BLaER1 (cell line): ENCODE measurements around the gene VWA2.
A peak's percentile ranks its signal among the peaks of the same experiment; 100 is the strongest.

Experiments
- H3K27ac ChIP-seq: shearing (Covaris generic); formaldehyde crosslinking; 2 replicates; pipeline ENCODE4 v1.8.1; 2022
- H3K27me3 ChIP-seq: shearing (Covaris generic); formaldehyde crosslinking; 2 replicates; pipeline ENCODE4 v1.8.1; 2022
- H3K36me3 ChIP-seq: shearing (Covaris generic); formaldehyde crosslinking; 2 replicates; pipeline ENCODE4 v1.8.1; 2022
- H3K4me1 ChIP-seq: shearing (Covaris generic); formaldehyde crosslinking; 2 replicates; pipeline ENCODE4 v1.8.1; 2022
- H3K4me2 ChIP-seq: shearing (Covaris generic); formaldehyde crosslinking; 2 replicates; pipeline ENCODE4 v1.8.1; 2022
- H3K4me3 ChIP-seq: shearing (Covaris generic); formaldehyde crosslinking; 2 replicates; pipeline ENCODE4 v1.8.1; 2022
- H3K9ac ChIP-seq: shearing (Covaris generic); formaldehyde crosslinking; 2 replicates; pipeline ENCODE4 v1.8.1; 2022
- H3K9me3 ChIP-seq: shearing (Covaris generic); formaldehyde crosslinking; 2 replicates; pipeline ENCODE4 v1.8.1; 2022
- H4K20me1 ChIP-seq: shearing (Covaris generic); formaldehyde crosslinking; 2 replicates; pipeline ENCODE4 v1.8.1; 2022
- Cebpa-rat ChIP-seq: shearing (Covaris generic); IDR thresholded peaks from 2 replicates; pipeline ENCODE4 v1.8.1; 2022

Gene VWA2

GRCh38 chr10:114272696-114273095 is 33.6 kb downstream of the VWA2 start:
- Histone ChIP-seq H3K27ac (no peak overlapping the region), H3K4me1 (peaks cover 5% of the 10 kb centered on the region), H3K4me2 (peak overlapping the region; percentile 7; the same call in 1 of the 2 replicates), H3K4me3 (no peak overlapping the region), H3K9me3 (no peaks in the 10 kb centered on the region), H3K36me3 (no peaks in the 10 kb centered on the region), H3K27me3 (no peaks in the 10 kb centered on the region), H3K9ac (no peak overlapping the region), H4K20me1 (no peaks in the 10 kb centered on the region)
- TF ChIP-seq Cebpa-rat, result no peak

GRCh38 chr10:114273910-114274309 is 34.9 kb downstream of the VWA2 start:
- Histone ChIP-seq H3K9ac (no peak overlapping the region), H3K27ac (no peak overlapping the region), H3K36me3 (no peaks in the 10 kb centered on the region), H3K27me3 (no peaks in the 10 kb centered on the region), H3K4me2 (no peak overlapping the region), H4K20me1 (no peaks in the 10 kb centered on the region), H3K4me1 (peaks cover 5% of the 10 kb centered on the region), H3K9me3 (no peaks in the 10 kb centered on the region), H3K4me3 (no peak overlapping the region)
- TF ChIP-seq Cebpa-rat, result no peak

- Histone ChIP-seq H3K27ac (no peak overlapping the region), H3K9ac (no peak overlapping the region), H3K9me3 (no peaks in the 10 kb centered on the region), H3K27me3 (no peaks in the 10 kb centered on the region), H4K20me1 (no peaks in the 10 kb centered on the region), H3K4me2 (no peak overlapping the region), H3K4me1 (peaks cover 5% of the 10 kb centered on the region), H3K4me3 (no peak overlapping the region), H3K36me3 (no peaks in the 10 kb centered on the region)
- no peak for TF ChIP-seq Cebpa-rat
Measured at GRCh38 chr10:114274616-114275453, 35.8 kb downstream of the VWA2 start.

- TF ChIP-seq Cebpa-rat, result no peak
Measured at GRCh38 chr10:114276066-114276465, 37.0 kb downstream of the VWA2 start.

GRCh38 chr10:114276671-114277070 is 37.6 kb downstream of the VWA2 start:
- Histone ChIP-seq H3K4me2 (no peak overlapping the region), H3K4me1 (peaks cover 5% of the 10 kb centered on the region), H3K36me3 (no peaks in the 10 kb centered on the region), H4K20me1 (no peaks in the 10 kb centered on the region), H3K9me3 (no peaks in the 10 kb centered on the region), H3K4me3 (no peak overlapping the region), H3K27me3 (no peaks in the 10 kb centered on the region), H3K27ac (no peak overlapping the region), H3K9ac (no peak overlapping the region)
- no peak for TF ChIP-seq Cebpa-rat

More at GRCh38 chr10:114276066-114276465, 37.0 kb downstream of the VWA2 start:
- no peaks in the 10 kb centered on the region for H3K27me3 ChIP-seq
- no peaks in the 10 kb centered on the region for H4K20me1 ChIP-seq
- no peak overlapping the region for H3K4me3 ChIP-seq
- H3K9me3 ChIP-seq, result no peaks in the 10 kb centered on the region
- no peak overlapping the region for H3K9ac ChIP-seq
- H3K36me3 ChIP-seq, result no peaks in the 10 kb centered on the region
- H3K4me1 ChIP-seq, result peaks cover 5% of the 10 kb centered on the region
- H3K27ac ChIP-seq, result no peak overlapping the region
- H3K4me2 ChIP-seq, result no peak overlapping the region

GRCh38 chr10:114278140-114278883 is 39.3 kb downstream of the VWA2 start:
- H3K27me3 ChIP-seq, result no peaks in the 10 kb centered on the region
- TF ChIP-seq Cebpa-rat, result no peak
- H3K27ac ChIP-seq, result no peak overlapping the region
- no peaks in the 10 kb centered on the region for H3K9me3 ChIP-seq
- no peak overlapping the region for H3K4me2 ChIP-seq
- H3K9ac ChIP-seq, result no peak overlapping the region
- H4K20me1 ChIP-seq, result no peaks in the 10 kb centered on the region
- H3K4me1 ChIP-seq, result no peaks in the 10 kb centered on the region
- H3K4me3 ChIP-seq, result no peak overlapping the region
- H3K36me3 ChIP-seq, result no peaks in the 10 kb centered on the region

- H3K4me2 ChIP-seq, result no peak overlapping the region
- no peaks in the 10 kb centered on the region for H3K27me3 ChIP-seq
- no peaks in the 10 kb centered on the region for H4K20me1 ChIP-seq
- no peaks in the 10 kb centered on the region for H3K36me3 ChIP-seq
- H3K27ac ChIP-seq, result no peak overlapping the region
- H3K9ac ChIP-seq, result no peak overlapping the region
- H3K9me3 ChIP-seq, result no peaks in the 10 kb centered on the region
- H3K4me1 ChIP-seq, result peaks cover 2% of the 10 kb centered on the region
- no peak for TF ChIP-seq Cebpa-rat
- no peak overlapping the region for H3K4me3 ChIP-seq
Measured at GRCh38 chr10:114278884-114279191, 39.8 kb downstream of the VWA2 start.

GRCh38 chr10:114279289-114279688 is 40.2 kb downstream of the VWA2 start:
- H3K27ac ChIP-seq, result no peak overlapping the region
- H3K27me3 ChIP-seq, result no peaks in the 10 kb centered on the region
- no peaks in the 10 kb centered on the region for H3K36me3 ChIP-seq
- no peak for TF ChIP-seq Cebpa-rat
- no peak overlapping the region for H3K9ac ChIP-seq
- H3K9me3 ChIP-seq, result no peaks in the 10 kb centered on the region
- H3K4me2 ChIP-seq, result no peak overlapping the region
- H3K4me1 ChIP-seq, result peaks cover 6% of the 10 kb centered on the region
- H4K20me1 ChIP-seq, result no peaks in the 10 kb centered on the region
- no peak overlapping the region for H3K4me3 ChIP-seq

- no peak for TF ChIP-seq Cebpa-rat
- Histone ChIP-seq H3K9ac (no peak overlapping the region), H3K4me2 (no peak overlapping the region), H3K9me3 (no peaks in the 10 kb centered on the region), H3K4me1 (peaks cover 14% of the 10 kb centered on the region), H3K4me3 (no peak overlapping the region), H3K27me3 (no peaks in the 10 kb centered on the region), H4K20me1 (no peaks in the 10 kb centered on the region), H3K36me3 (no peaks in the 10 kb centered on the region), H3K27ac (no peak overlapping the region)
Measured at GRCh38 chr10:114279901-114280644, 41.0 kb downstream of the VWA2 start.

GRCh38 chr10:114281006-114281405 is 42.0 kb downstream of the VWA2 start:
- Histone ChIP-seq H4K20me1 (no peaks in the 10 kb centered on the region), H3K27ac (no peak overlapping the region), H3K4me2 (no peak overlapping the region), H3K4me1 (peaks cover 16% of the 10 kb centered on the region), H3K27me3 (no peaks in the 10 kb centered on the region), H3K36me3 (no peaks in the 10 kb centered on the region), H3K9ac (no peak overlapping the region), H3K9me3 (no peaks in the 10 kb centered on the region), H3K4me3 (no peak overlapping the region)
- no peak for TF ChIP-seq Cebpa-rat
